HL-60 (cell line): ENCODE results near the gene MALSU1.

Source experiments
- DNase-seq, 2 experiments: peaks; one replicate each; pipeline ENCODE4 v3.0.0-alpha.2; 2010 to 2020; ENCODE audit warnings: low read depth in 1 of 2, low spot score in 1 of 2
- H3K27ac ChIP-seq: fragments of 250-450 bp; sonication (Bioruptor Pico); replicated peaks from 2 replicates; pipeline ENCODE4 v1.5.1; 2020; ENCODE audit warnings: mild to moderate bottlenecking, moderate library complexity
- H3K27me3 ChIP-seq: fragments of 250-450 bp; sonication (Bioruptor Pico); 2 replicates; pipeline ENCODE4 v1.5.1; 2021; ENCODE audit warnings: mild to moderate bottlenecking, moderate library complexity; ENCODE audit not compliant: insufficient read depth, poor library complexity, severe bottlenecking
- H3K4me3 ChIP-seq: replicated peaks from 2 replicates; pipeline ENCODE4 v1.5.1; 2011; ENCODE audit warnings: mild to moderate bottlenecking, control low read depth, low read length; ENCODE audit not compliant: insufficient read depth
- GABPA ChIP-seq: IDR thresholded peaks from 2 replicates; pipeline ENCODE4 v1.6.1; 2012; ENCODE audit warnings: low read depth
- POLR2AphosphoS5 ChIP-seq: IDR thresholded peaks from 2 replicates; pipeline ENCODE4 v1.6.1; 2012; ENCODE audit warnings: low read depth
- SPI1 ChIP-seq: IDR thresholded peaks from 2 replicates; pipeline ENCODE4 v1.6.1; 2012; ENCODE audit warnings: low read depth, mild to moderate bottlenecking, borderline replicate concordance
- TF ChIP-seq, protein P1 (sequence below): IDR thresholded peaks from one replicate; pipeline ENCODE4 v1.5.1; 2011; ENCODE audit warnings: low read length, control low read depth, inconsistent platforms; ENCODE audit not compliant: insufficient read depth
- TF ChIP-seq, protein P2 (sequence below): IDR thresholded peaks from 2 replicates; pipeline ENCODE4 v1.6.1; 2012; ENCODE audit warnings: low read depth; ENCODE audit not compliant: insufficient replicate concordance

Gene MALSU1

DNA sequence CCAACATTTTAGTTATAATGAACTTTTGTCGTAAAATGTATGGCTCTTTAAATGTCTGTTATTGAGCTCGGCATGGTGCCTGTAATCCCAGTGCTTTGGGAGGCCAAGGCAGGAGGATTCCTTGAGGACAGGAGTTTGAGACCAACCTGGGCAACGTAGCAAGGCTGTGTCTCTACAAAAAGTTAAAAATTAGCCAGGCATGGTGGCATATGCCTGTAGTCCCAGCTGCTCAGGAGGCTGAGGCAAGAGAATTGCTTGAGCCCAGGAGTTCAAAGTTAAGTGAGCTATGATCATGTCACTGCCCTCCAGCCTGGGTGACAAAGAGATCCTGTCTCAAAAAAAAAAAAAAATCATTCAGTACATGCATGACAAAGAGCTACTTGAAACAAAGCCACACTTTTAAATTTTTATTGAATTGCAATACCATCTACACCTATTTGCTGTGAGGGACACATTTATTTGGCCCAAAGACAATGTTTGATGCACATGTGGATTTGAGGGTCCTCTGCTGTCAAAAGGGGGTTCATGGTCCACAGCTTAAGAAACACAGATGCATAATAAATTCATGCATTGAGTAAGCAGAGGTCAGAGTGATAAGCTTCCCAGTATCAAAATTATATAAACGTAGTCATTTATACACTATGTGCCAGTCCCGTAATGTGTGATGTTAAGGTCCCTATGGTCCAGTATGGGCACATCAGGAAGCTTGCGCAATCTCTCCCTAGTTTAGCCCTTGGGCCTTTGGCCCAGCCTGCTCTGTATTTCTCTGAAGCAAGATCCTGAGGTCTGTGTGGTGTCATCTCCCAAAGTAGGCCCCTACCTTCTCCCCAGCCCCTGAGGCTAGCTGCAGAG, 4.4 kb upstream of the MALSU1 start:
- Histone ChIP-seq H3K4me3 (no peak overlapping the region), H3K27me3 (no peaks in the 10 kb centered on the region), H3K27ac (peak overlapping the region; percentile 57)
- TF ChIP-seq, protein P1, sequence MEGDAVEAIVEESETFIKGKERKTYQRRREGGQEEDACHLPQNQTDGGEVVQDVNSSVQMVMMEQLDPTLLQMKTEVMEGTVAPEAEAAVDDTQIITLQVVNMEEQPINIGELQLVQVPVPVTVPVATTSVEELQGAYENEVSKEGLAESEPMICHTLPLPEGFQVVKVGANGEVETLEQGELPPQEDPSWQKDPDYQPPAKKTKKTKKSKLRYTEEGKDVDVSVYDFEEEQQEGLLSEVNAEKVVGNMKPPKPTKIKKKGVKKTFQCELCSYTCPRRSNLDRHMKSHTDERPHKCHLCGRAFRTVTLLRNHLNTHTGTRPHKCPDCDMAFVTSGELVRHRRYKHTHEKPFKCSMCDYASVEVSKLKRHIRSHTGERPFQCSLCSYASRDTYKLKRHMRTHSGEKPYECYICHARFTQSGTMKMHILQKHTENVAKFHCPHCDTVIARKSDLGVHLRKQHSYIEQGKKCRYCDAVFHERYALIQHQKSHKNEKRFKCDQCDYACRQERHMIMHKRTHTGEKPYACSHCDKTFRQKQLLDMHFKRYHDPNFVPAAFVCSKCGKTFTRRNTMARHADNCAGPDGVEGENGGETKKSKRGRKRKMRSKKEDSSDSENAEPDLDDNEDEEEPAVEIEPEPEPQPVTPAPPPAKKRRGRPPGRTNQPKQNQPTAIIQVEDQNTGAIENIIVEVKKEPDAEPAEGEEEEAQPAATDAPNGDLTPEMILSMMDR: no peak
- TF ChIP-seq, protein P2, sequence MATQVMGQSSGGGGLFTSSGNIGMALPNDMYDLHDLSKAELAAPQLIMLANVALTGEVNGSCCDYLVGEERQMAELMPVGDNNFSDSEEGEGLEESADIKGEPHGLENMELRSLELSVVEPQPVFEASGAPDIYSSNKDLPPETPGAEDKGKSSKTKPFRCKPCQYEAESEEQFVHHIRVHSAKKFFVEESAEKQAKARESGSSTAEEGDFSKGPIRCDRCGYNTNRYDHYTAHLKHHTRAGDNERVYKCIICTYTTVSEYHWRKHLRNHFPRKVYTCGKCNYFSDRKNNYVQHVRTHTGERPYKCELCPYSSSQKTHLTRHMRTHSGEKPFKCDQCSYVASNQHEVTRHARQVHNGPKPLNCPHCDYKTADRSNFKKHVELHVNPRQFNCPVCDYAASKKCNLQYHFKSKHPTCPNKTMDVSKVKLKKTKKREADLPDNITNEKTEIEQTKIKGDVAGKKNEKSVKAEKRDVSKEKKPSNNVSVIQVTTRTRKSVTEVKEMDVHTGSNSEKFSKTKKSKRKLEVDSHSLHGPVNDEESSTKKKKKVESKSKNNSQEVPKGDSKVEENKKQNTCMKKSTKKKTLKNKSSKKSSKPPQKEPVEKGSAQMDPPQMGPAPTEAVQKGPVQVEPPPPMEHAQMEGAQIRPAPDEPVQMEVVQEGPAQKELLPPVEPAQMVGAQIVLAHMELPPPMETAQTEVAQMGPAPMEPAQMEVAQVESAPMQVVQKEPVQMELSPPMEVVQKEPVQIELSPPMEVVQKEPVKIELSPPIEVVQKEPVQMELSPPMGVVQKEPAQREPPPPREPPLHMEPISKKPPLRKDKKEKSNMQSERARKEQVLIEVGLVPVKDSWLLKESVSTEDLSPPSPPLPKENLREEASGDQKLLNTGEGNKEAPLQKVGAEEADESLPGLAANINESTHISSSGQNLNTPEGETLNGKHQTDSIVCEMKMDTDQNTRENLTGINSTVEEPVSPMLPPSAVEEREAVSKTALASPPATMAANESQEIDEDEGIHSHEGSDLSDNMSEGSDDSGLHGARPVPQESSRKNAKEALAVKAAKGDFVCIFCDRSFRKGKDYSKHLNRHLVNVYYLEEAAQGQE: no peak
- TF ChIP-seq POLR2AphosphoS5: no peak
- TF ChIP-seq GABPA: no peak
- no peak for TF ChIP-seq SPI1
- DNase-seq: peak; percentile 71 to 77

DNA sequence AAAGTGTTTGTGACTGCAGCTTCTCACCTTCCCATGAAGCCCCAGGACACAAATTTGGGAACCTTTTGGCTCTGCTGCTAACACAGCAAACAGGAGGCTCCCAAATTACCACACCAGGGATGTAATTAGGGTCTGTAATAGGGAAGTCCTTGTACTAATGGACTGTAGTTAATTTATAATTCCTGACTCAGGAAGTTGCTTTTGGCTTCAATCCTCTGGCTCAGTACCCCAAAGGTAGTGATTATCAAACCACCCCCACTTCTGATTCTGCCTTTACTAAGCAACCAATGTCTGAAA, 3.8 kb upstream of the MALSU1 start:
- no peaks in the 10 kb centered on the region for H3K27me3 ChIP-seq

DNA sequence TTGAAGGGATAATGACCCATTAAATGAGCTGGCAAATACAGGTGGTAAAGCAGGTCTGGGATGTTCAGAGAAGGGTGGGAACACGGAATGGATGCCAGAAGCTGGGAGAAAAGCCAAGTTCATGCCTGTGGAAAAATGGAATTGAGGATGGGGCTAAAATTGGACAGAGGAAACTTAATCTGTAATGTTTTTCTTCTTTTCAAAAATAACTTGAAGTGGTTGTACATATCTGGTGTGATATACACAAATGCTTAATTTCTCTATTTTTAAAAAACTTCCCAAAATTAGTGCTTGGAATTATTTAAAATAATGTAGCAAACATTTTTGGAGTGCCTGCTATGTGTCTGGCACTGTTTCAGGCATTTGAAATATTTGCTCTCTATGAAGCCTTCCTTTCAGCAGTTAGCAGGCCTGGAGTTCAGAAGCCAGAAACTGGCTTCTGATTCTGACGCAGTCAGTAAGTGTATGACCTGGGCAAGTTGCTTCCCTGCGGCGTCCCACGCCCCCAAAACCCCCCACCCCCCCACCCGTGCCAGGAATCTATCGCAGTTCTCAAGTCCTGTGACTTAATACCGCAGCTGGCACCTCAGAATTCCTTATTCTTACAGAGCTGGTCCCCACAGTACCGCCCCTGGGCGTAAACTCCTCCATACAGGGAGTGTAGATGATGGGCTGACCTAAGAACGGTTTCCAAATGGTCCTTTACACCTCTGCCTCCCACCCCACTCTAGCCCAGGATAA, 828 bp upstream of the MALSU1 start:
- no peak for TF ChIP-seq SPI1
- TF ChIP-seq, protein P2: no peak
- TF ChIP-seq, protein P1: no peak
- TF ChIP-seq GABPA: no peak
- TF ChIP-seq POLR2AphosphoS5: no peak
- H3K4me3 ChIP-seq: peak overlapping the region; percentile 99

More for the DNA sequence above, 3.8 kb upstream of the MALSU1 start:
- TF ChIP-seq, protein P1: no peak
- TF ChIP-seq, protein P2: no peak
- TF ChIP-seq SPI1: no peak
- no peak for TF ChIP-seq POLR2AphosphoS5
- no peak for TF ChIP-seq GABPA
- no peak for DNase-seq
- H3K27ac ChIP-seq: peak overlapping the region; percentile 57
- H3K4me3 ChIP-seq: no peak overlapping the region

More for the DNA sequence above, 828 bp upstream of the MALSU1 start:
- no peak for DNase-seq
- Histone ChIP-seq H3K27ac (peak overlapping the region; percentile 80), H3K27me3 (no peaks in the 10 kb centered on the region)
